Measurements from ENCODE around the gene HOXA7.

Gene HOXA7

GRCh38 chr7:27202018-27202861 lies 45.8 kb upstream of the HOXA7 start:
- no peak overlapping the region for H3K4me3 ChIP-seq (ENCODE audit: low read length)
- DNase-seq (ENCODE audit: low read depth): no peak
- no peak for TF ChIP-seq CTCF (IDR thresholded peaks at IDR 0.05; ENCODE audit: insufficient read depth, low read depth, low read length, missing control alignments)

GRCh38 chr7:27201580-27202017 lies 45.1 kb upstream of the HOXA7 start:
- TF ChIP-seq CTCF (IDR thresholded peaks at IDR 0.05; ENCODE audit: insufficient read depth, low read depth, low read length, missing control alignments): no peak
- DNase-seq (ENCODE audit: low read depth): no peak
- no peak overlapping the region for H3K4me3 ChIP-seq (ENCODE audit: low read length)

DNA sequence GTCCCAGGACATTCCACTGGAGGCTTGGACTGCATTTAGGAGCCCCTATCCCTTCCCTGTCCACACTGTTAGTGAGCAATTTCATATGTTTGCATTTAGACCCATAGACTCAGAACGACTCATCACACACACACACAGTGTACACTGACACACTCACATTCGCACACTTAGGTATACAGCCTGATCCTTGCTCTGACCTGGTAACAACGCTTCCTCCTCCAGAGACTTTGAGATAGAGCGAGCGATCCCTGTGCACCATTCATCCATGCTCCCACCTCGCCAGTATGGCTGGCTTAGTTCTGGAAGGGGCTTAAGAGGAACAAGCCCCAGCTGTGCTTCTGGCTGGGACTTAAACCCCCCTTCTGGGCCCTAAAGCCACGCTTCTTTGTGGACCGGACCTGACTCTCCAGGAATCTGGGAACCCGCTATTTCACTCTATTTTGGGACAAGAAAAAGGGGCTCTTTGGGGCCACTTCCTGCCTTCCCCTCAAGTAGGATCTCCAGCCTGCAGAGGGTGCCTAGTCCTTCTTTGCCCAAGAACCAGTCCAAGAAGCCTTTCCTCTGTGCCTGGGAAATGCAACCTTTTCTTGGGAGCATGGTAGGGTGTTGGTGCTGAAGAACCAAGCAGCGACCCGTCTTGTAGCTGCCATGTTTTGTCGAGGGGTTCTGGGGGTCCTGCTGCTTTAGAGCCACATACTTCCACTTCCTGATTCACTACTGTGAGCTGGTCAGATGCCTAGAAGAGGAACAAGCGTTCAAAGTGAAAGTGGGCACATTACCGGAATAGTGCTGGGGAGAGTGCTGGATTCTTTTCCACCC lies 44.5 kb upstream of the HOXA7 start:
- no peak for DNase-seq (ENCODE audit: low read depth)

GRCh38 chr7:27199849-27200760 lies 43.6 kb upstream of the HOXA7 start, which contains the start of gene HOXA13:
HOXA13 (minus strand) TSS chr7:27200091; CDS start chr7:27200077, 14 bp downstream.
- DNase-seq (ENCODE audit: low read depth): no peak
- TF ChIP-seq CTCF (IDR thresholded peaks at IDR 0.05; ENCODE audit: insufficient read depth, low read depth, low read length, missing control alignments): no peak
- no peak within 1 kb of the TSS for H3K4me3 ChIP-seq (ENCODE audit: low read length)

More for the DNA sequence above, 44.5 kb upstream of the HOXA7 start:
- TF ChIP-seq CTCF (IDR thresholded peaks at IDR 0.05; ENCODE audit: insufficient read depth, low read depth, low read length, missing control alignments): no peak
- H3K4me3 ChIP-seq (ENCODE audit: low read length): no peak overlapping the region

GRCh38 chr7:27198871-27199801 lies 42.7 kb upstream of the HOXA7 start:
- no peak for DNase-seq (ENCODE audit: low read depth)
- no peak for TF ChIP-seq CTCF (IDR thresholded peaks at IDR 0.05; ENCODE audit: insufficient read depth, low read depth, low read length, missing control alignments)
- no peak overlapping the region for H3K4me3 ChIP-seq (ENCODE audit: low read length)

Measured in epithelial cell of esophagus (primary cell).